SK-N-SH (cell line): ENCODE measurements around the gene NTNG1. TPM values are rescaled to one million over a fixed set of nuclear protein-coding genes. Genes with fewer than 3 reads are reported as not detected.

Source experiments
- CTCF ChIA-PET: fragments of 300-600, 350-600 bp; formaldehyde crosslinking; extraction: SDS; loops from one replicate; lab custom pipeline; 2021; lab: Yijun Ruan, JAX
- POLR2A ChIA-PET: fragments of 350-600 bp; sonication (Branson Sonifier 250); formaldehyde crosslinking; extraction: SDS; loops from one replicate; lab custom pipeline; 2020; ENCODE audit warnings: antibody characterized with exemption, inconsistent platforms; lab: Yijun Ruan, JAX
- DNase-seq: peaks from one replicate; pipeline ENCODE4 v3.0.0; 2012
- H2AFZ ChIP-seq: fragments of 200-600 bp; sonication (generic); 2 replicates; pipeline ENCODE4 v1.8.1; 2016; ENCODE audit warnings: antibody characterized with exemption, mild to moderate bottlenecking, low read depth
- H3F3A ChIP-seq: fragments of 200-600 bp; sonication (generic); replicated peaks from 2 replicates; pipeline ENCODE3; 2016; ENCODE audit warnings: antibody characterized with exemption, mild to moderate bottlenecking; ENCODE audit not compliant: insufficient read depth
- H3K27ac ChIP-seq, 2 experiments: fragments of 200-500 bp in 1 of 2; fragments of 200-600 bp in 1 of 2; sonication (Bioruptor generic) in 1 of 2; sonication (generic), shearing (Covaris generic) in 1 of 2; 2 replicates each; pipeline versions ENCODE4 v1.5.1 to v1.6.1; 2014 to 2016; ENCODE audit warnings: low read depth in 2 of 2, inconsistent platforms in 1 of 2, low read length in 1 of 2, mild to moderate bottlenecking in 1 of 2, mixed read lengths in 1 of 2
- H3K27me3 ChIP-seq: fragments of 200-600 bp; sonication (generic), shearing (Covaris generic); 2 replicates; pipeline ENCODE4 v1.6.1; 2016; ENCODE audit warnings: mixed run types; ENCODE audit not compliant: insufficient read depth
- H3K36me3 ChIP-seq, 2 experiments: fragments of 200-500 bp in 1 of 2; fragments of 200-600 bp in 1 of 2; sonication (Bioruptor generic) in 1 of 2; sonication (generic) in 1 of 2; replicated peaks in 1 of 2; 2 replicates each; pipeline versions ENCODE3 to v1.5.1; 2014 to 2016; ENCODE audit warnings: low read length in 1 of 2, mild to moderate bottlenecking in 1 of 2; ENCODE audit not compliant: insufficient read depth in 2 of 2, control insufficient read depth in 1 of 2
- H3K4me1 ChIP-seq, 2 experiments: fragments of 200-500 bp in 1 of 2; fragments of 200-600 bp in 1 of 2; sonication (Bioruptor generic) in 1 of 2; sonication (generic), shearing (Covaris generic) in 1 of 2; 2 replicates each; pipeline versions ENCODE4 v1.5.1 to v1.6.1; 2014 to 2016; ENCODE audit warnings: low read depth in 1 of 2, low read length in 1 of 2, mixed run types in 1 of 2; ENCODE audit not compliant: insufficient read depth in 2 of 2, control insufficient read depth in 1 of 2
- H3K4me2 ChIP-seq: fragments of 200-600 bp; sonication (generic), shearing (Covaris generic); 2 replicates; pipeline ENCODE4 v1.6.1; 2017; ENCODE audit warnings: mixed run types
- H3K4me3 ChIP-seq, 2 experiments: fragments of 200-500 bp in 1 of 2; fragments of 200-600 bp in 1 of 2; sonication (Bioruptor generic) in 1 of 2; sonication (generic), shearing (Covaris generic) in 1 of 2; 2 replicates each; pipeline versions ENCODE4 v1.5.1 to v1.8.1; 2014 to 2016; ENCODE audit warnings: low read depth in 2 of 2, inconsistent platforms in 1 of 2, low read length in 1 of 2, mild to moderate bottlenecking in 1 of 2, mixed read lengths in 1 of 2, moderate library complexity in 1 of 2
- H3K79me2 ChIP-seq: fragments of 200-600 bp; sonication (generic); 2 replicates; pipeline ENCODE4 v1.8.1; 2017; ENCODE audit warnings: mild to moderate bottlenecking; ENCODE audit not compliant: insufficient read depth
- H3K9ac ChIP-seq: fragments of 200-600 bp; sonication (generic); 2 replicates; pipeline ENCODE4 v1.6.1; 2017; ENCODE audit warnings: mixed run types
- H3K9me2 ChIP-seq: fragments of 200-600 bp; sonication (generic); 2 replicates; pipeline ENCODE4 v1.6.1; 2017; ENCODE audit warnings: mixed run types
- H3K9me3 ChIP-seq: fragments of 200-600 bp; sonication (generic); 2 replicates; pipeline ENCODE4 v1.6.1; 2017; ENCODE audit warnings: mixed run types, mild to moderate bottlenecking, moderate library complexity
- H4K20me1 ChIP-seq: fragments of 200-600 bp; sonication (generic); 2 replicates; pipeline ENCODE4 v1.6.1; 2017; ENCODE audit warnings: mild to moderate bottlenecking, mixed run types; ENCODE audit not compliant: insufficient read depth
- EP300 ChIP-seq, 2 experiments: IDR thresholded peaks; 2 replicates each; pipeline versions ENCODE4 v1.4.0 to v1.6.1; 2012; ENCODE audit warnings: borderline replicate concordance in 1 of 2, low read depth in 1 of 2, low read length in 1 of 2
- FOSL2 ChIP-seq: IDR thresholded peaks from 2 replicates; pipeline ENCODE4 v1.4.0; 2012; ENCODE audit warnings: low read depth, mild to moderate bottlenecking, moderate library complexity, borderline replicate concordance
- POLR2AphosphoS5 ChIP-seq: IDR thresholded peaks from 2 replicates; pipeline ENCODE4 v1.6.1; 2012; ENCODE audit warnings: low read depth, low read length
- TAF1 ChIP-seq: IDR thresholded peaks from 2 replicates; pipeline ENCODE4 v1.6.1; 2012; ENCODE audit warnings: low read depth, mild to moderate bottlenecking, low read length, moderate library complexity, borderline replicate concordance
- whole genome bisulfite sequencing: methylation state at CpG from one replicate; pipeline ENCODE4 v1.1.6; 2017; ENCODE audit warnings: low lambda C conversion rate; 5-methylcytosine and 5-hydroxymethylcytosine counted together
- polyA plus RNA-seq, 3 experiments: library from polyadenylated mRNA; depleted of rRNA; stranded (reverse); fragments of >200 nt; gene quantifications; 2 replicates each; pipeline ENCODE4 v1.2.3, GENCODE V29; 2012
- TF ChIP-seq, protein P1 (sequence below): IDR thresholded peaks from 2 replicates; pipeline ENCODE4 v1.6.1; 2012; ENCODE audit warnings: mild to moderate bottlenecking, low read depth, low read length, moderate library complexity
- TF ChIP-seq, protein P2 (sequence below): IDR thresholded peaks from 2 replicates; pipeline ENCODE4; 2012
- TF ChIP-seq, protein P3 (sequence below): fragments of 200-600 bp; sonication (generic); IDR thresholded peaks from 2 replicates; pipeline ENCODE4 v1.6.1; 2017; ENCODE audit warnings: antibody characterized with exemption, mild to moderate bottlenecking, moderate library complexity
- TF ChIP-seq, protein P4 (sequence below): IDR thresholded peaks from 2 replicates; pipeline ENCODE4 v1.4.0; 2012; ENCODE audit warnings: low read depth, borderline replicate concordance
- TF ChIP-seq, protein P5 (sequence below): fragments of 150-350 bp; IDR thresholded peaks from 2 replicates; pipeline ENCODE4 v1.6.1; 2017; ENCODE audit warnings: antibody characterized with exemption, low read length, low read depth, borderline replicate concordance
- TF ChIP-seq, protein P6 (sequence below): IDR thresholded peaks from 2 replicates; pipeline ENCODE4 v1.4.0; 2012; ENCODE audit warnings: low read depth, borderline replicate concordance

Gene NTNG1
- polyA plus RNA-seq, 1 of the 3 experiments (the other 2 are of a cell fraction), result 0.03 TPM

DNA sequence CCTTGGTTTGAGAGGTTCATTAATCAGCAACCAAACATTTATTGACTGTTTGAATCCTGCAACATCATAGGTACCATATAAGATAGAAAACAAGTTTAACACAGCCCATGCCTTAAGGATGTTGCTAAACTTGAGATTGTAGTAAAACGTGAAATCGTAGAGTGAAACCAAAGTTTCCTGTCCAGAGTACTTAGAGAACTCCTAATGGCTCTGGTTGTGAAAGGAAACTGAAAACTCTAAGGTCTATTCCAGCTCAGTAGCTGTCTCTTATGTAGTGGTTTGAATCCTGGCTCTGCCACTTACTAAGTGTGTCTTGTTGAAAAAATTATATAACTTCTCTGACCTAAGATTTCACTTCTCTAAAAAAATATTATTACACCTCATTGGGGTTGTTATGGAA, 310.9 kb downstream of the NTNG1 start (continued):
- TF ChIP-seq, protein P1, sequence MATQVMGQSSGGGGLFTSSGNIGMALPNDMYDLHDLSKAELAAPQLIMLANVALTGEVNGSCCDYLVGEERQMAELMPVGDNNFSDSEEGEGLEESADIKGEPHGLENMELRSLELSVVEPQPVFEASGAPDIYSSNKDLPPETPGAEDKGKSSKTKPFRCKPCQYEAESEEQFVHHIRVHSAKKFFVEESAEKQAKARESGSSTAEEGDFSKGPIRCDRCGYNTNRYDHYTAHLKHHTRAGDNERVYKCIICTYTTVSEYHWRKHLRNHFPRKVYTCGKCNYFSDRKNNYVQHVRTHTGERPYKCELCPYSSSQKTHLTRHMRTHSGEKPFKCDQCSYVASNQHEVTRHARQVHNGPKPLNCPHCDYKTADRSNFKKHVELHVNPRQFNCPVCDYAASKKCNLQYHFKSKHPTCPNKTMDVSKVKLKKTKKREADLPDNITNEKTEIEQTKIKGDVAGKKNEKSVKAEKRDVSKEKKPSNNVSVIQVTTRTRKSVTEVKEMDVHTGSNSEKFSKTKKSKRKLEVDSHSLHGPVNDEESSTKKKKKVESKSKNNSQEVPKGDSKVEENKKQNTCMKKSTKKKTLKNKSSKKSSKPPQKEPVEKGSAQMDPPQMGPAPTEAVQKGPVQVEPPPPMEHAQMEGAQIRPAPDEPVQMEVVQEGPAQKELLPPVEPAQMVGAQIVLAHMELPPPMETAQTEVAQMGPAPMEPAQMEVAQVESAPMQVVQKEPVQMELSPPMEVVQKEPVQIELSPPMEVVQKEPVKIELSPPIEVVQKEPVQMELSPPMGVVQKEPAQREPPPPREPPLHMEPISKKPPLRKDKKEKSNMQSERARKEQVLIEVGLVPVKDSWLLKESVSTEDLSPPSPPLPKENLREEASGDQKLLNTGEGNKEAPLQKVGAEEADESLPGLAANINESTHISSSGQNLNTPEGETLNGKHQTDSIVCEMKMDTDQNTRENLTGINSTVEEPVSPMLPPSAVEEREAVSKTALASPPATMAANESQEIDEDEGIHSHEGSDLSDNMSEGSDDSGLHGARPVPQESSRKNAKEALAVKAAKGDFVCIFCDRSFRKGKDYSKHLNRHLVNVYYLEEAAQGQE, result no peak
- TF ChIP-seq POLR2AphosphoS5 (no peak), EP300 (IDR thresholded peaks at IDR 0.05; ENCODE audit: borderline replicate concordance in 1 of 2, low read depth in 1 of 2, low read length in 1 of 2) (no peak)
- TF ChIP-seq, protein P2, sequence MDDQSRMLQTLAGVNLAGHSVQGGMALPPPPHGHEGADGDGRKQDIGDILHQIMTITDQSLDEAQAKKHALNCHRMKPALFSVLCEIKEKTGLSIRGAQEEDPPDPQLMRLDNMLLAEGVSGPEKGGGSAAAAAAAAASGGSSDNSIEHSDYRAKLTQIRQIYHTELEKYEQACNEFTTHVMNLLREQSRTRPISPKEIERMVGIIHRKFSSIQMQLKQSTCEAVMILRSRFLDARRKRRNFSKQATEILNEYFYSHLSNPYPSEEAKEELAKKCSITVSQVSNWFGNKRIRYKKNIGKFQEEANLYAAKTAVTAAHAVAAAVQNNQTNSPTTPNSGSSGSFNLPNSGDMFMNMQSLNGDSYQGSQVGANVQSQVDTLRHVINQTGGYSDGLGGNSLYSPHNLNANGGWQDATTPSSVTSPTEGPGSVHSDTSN, result no peak
- TF ChIP-seq, protein P3, sequence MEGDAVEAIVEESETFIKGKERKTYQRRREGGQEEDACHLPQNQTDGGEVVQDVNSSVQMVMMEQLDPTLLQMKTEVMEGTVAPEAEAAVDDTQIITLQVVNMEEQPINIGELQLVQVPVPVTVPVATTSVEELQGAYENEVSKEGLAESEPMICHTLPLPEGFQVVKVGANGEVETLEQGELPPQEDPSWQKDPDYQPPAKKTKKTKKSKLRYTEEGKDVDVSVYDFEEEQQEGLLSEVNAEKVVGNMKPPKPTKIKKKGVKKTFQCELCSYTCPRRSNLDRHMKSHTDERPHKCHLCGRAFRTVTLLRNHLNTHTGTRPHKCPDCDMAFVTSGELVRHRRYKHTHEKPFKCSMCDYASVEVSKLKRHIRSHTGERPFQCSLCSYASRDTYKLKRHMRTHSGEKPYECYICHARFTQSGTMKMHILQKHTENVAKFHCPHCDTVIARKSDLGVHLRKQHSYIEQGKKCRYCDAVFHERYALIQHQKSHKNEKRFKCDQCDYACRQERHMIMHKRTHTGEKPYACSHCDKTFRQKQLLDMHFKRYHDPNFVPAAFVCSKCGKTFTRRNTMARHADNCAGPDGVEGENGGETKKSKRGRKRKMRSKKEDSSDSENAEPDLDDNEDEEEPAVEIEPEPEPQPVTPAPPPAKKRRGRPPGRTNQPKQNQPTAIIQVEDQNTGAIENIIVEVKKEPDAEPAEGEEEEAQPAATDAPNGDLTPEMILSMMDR, result no peak
- TF ChIP-seq, protein P4, sequence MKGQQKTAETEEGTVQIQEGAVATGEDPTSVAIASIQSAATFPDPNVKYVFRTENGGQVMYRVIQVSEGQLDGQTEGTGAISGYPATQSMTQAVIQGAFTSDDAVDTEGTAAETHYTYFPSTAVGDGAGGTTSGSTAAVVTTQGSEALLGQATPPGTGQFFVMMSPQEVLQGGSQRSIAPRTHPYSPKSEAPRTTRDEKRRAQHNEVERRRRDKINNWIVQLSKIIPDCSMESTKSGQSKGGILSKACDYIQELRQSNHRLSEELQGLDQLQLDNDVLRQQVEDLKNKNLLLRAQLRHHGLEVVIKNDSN, result no peak
- TF ChIP-seq, all 33 proteins: peak for 0

DNA sequence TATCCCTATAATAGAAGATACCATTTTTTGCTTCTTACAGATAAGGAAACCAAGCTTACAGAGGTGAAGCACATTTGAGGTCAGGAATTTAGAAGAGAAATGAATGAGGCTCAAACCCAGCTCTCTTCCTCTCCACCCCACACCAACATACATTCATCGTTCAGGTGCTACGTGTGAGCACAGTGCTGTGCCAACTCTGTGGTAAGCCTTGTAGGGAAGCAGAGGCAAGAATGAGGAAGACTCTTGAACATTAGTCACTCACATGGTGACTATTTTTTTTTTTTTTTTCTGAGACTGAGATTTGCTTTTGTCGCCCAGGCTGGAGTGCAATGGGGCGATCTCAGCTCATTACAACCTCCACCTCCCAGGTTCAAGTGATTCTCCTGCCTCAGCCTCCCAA, 314.0 kb downstream of the NTNG1 start:
- H3K27me3 ChIP-seq, result no peaks in the 10 kb centered on the region
- no peak overlapping the region for H3K9ac ChIP-seq
- no peak overlapping the region for H3K27ac ChIP-seq
- TF ChIP-seq, protein P3, result no peak
- TF ChIP-seq, protein P5, sequence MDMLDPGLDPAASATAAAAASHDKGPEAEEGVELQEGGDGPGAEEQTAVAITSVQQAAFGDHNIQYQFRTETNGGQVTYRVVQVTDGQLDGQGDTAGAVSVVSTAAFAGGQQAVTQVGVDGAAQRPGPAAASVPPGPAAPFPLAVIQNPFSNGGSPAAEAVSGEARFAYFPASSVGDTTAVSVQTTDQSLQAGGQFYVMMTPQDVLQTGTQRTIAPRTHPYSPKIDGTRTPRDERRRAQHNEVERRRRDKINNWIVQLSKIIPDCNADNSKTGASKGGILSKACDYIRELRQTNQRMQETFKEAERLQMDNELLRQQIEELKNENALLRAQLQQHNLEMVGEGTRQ, result no peak
- TF ChIP-seq TAF1, result no peak
- TF ChIP-seq, protein P6, sequence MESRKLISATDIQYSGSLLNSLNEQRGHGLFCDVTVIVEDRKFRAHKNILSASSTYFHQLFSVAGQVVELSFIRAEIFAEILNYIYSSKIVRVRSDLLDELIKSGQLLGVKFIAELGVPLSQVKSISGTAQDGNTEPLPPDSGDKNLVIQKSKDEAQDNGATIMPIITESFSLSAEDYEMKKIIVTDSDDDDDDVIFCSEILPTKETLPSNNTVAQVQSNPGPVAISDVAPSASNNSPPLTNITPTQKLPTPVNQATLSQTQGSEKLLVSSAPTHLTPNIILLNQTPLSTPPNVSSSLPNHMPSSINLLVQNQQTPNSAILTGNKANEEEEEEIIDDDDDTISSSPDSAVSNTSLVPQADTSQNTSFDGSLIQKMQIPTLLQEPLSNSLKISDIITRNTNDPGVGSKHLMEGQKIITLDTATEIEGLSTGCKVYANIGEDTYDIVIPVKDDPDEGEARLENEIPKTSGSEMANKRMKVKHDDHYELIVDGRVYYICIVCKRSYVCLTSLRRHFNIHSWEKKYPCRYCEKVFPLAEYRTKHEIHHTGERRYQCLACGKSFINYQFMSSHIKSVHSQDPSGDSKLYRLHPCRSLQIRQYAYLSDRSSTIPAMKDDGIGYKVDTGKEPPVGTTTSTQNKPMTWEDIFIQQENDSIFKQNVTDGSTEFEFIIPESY, result no peak
- TF ChIP-seq FOSL2, result no peak
- no peaks in the 10 kb centered on the region for H3F3A ChIP-seq
- DNase-seq, result no peak
- ChIA-PET POLR2A (no interaction called here), CTCF (interaction anchor here (1.1 kb wide), 1 partner anchor 24 kb away, joined by 3 read pairs; no protein-coding TSS in a partner anchor)
- no peak overlapping the region for H3K4me2 ChIP-seq
- no peaks in the 10 kb centered on the region for H4K20me1 ChIP-seq
- H3K9me3 ChIP-seq, result no peaks in the 10 kb centered on the region
- H2AFZ ChIP-seq, result no peak overlapping the region
- H3K4me1 ChIP-seq, result no peaks in the 10 kb centered on the region
- H3K9me2 ChIP-seq, result no peaks in the 10 kb centered on the region
- WGBS, result 58% methylated on average over 4 of the region's 4 CpGs
- H3K79me2 ChIP-seq, result no peaks in the 10 kb centered on the region
- H3K36me3 ChIP-seq, result no peaks in the 10 kb centered on the region
- H3K4me3 ChIP-seq, result no peak overlapping the region
